PC-9 (cell line): ENCODE results near the gene MPDU1. TPM values are rescaled to one million over a fixed set of nuclear protein-coding genes. Genes with fewer than 3 reads are reported as not detected.
A peak's percentile ranks its signal among the peaks of the same experiment; 100 is the strongest.

Experiments
- BruUV-seq: library from RNA; stranded (reverse); fragments of 400-500 nt; replicated peaks from 2 replicates; lab custom pipeline; 2021; lab: Mats Ljungman, UMichigan
- CTCF ChIA-PET: fragments of 300-600 bp; sonication (Branson Sonifier 250); formaldehyde crosslinking; loops from one replicate; lab custom pipeline; 2022; ENCODE audit warnings: antibody characterized with exemption; lab: Charles Lee
- POLR2A ChIA-PET: fragments of 300-600 bp; sonication (Branson Sonifier 250); formaldehyde crosslinking; loops from one replicate; lab custom pipeline; 2022; ENCODE audit warnings: antibody characterized with exemption; ENCODE audit not compliant: unreplicated experiment; lab: Charles Lee
- DNase-seq, 2 experiments: peaks; one replicate each; pipeline versions ENCODE4 v3.0.0 to v3.0.0-alpha.2; 2015 to 2022; ENCODE audit warnings: mixed read lengths in 1 of 2
- H2AFZ ChIP-seq: fragments of 200-600 bp; sonication (generic); 2 replicates; pipeline ENCODE4 v1.8.1; 2017; ENCODE audit warnings: antibody characterized with exemption
- H3F3A ChIP-seq: fragments of 200-600 bp; sonication (generic); 2 replicates; pipeline ENCODE4 v1.8.1; 2017; ENCODE audit warnings: antibody characterized with exemption, mild to moderate bottlenecking, low read depth; ENCODE audit not compliant: insufficient read depth
- H3K27ac ChIP-seq: fragments of 200-600 bp; sonication (generic); 2 replicates; pipeline ENCODE4 v1.6.1; 2016; ENCODE audit warnings: mixed run types
- H3K27me3 ChIP-seq: fragments of 200-600 bp; sonication (generic); 2 replicates; pipeline ENCODE4 v1.6.1; 2016; ENCODE audit warnings: low read depth, mixed run types; ENCODE audit not compliant: insufficient read depth
- H3K36me3 ChIP-seq: fragments of 200-600 bp; sonication (generic); 2 replicates; pipeline ENCODE4 v1.6.1; 2016; ENCODE audit warnings: low read depth, mixed run types
- H3K4me1 ChIP-seq: fragments of 200-600 bp; sonication (generic); replicated peaks from 2 replicates; pipeline ENCODE4 v1.6.1; 2016; ENCODE audit warnings: mixed run types; ENCODE audit not compliant: insufficient read depth
- H3K4me2 ChIP-seq: fragments of 200-600 bp; sonication (generic); 2 replicates; pipeline ENCODE4 v1.6.1; 2017; ENCODE audit warnings: mixed run types
- H3K4me3 ChIP-seq: fragments of 200-600 bp; sonication (generic); 2 replicates; pipeline ENCODE4 v1.6.1; 2016; ENCODE audit warnings: mixed run types
- H3K79me2 ChIP-seq: fragments of 200-600 bp; sonication (generic); 2 replicates; pipeline ENCODE4 v1.6.1; 2017; ENCODE audit warnings: low read depth, mixed run types
- H3K9me2 ChIP-seq: fragments of 200-600 bp; sonication (generic); 2 replicates; pipeline ENCODE4 v1.8.1; 2017; ENCODE audit warnings: mild to moderate bottlenecking; ENCODE audit not compliant: insufficient read depth
- H3K9me3 ChIP-seq: fragments of 200-600 bp; sonication (generic); 2 replicates; pipeline ENCODE4 v1.8.1; 2016; ENCODE audit warnings: low read depth; ENCODE audit not compliant: insufficient read depth
- H4K20me1 ChIP-seq: fragments of 200-600 bp; sonication (generic); 2 replicates; pipeline ENCODE4 v1.8.1; 2017; ENCODE audit not compliant: insufficient read depth
- EZH2 ChIP-seq: fragments of 200-600 bp; sonication (generic); IDR thresholded peaks from 2 replicates; pipeline ENCODE4 v1.8.0; 2017; ENCODE audit warnings: antibody characterized with exemption, low read depth
- intact Hi-C: fragments of 100-400 bp; cut with micrococcal nuclease; formaldehyde crosslinking; loops from one replicate; pipeline ENCODE4 v1.10.0; 2022; ENCODE audit not compliant: unreplicated experiment
- total RNA-seq: library from RNA; stranded (reverse); gene quantifications from 2 replicates; pipeline ENCODE4 v1.2.3, GENCODE V29; 2021
- TF ChIP-seq, protein P1 (sequence below): fragments of 200-600 bp; sonication (generic); conservative IDR thresholded peaks from 2 replicates; pipeline ENCODE4 v1.6.1; 2017; ENCODE audit warnings: mixed run types, antibody characterized with exemption, mild to moderate bottlenecking, moderate library complexity

The MPDU1 gene
- total RNA-seq, 1 experiment from 2014 or later, result 44.2 TPM

DNA sequence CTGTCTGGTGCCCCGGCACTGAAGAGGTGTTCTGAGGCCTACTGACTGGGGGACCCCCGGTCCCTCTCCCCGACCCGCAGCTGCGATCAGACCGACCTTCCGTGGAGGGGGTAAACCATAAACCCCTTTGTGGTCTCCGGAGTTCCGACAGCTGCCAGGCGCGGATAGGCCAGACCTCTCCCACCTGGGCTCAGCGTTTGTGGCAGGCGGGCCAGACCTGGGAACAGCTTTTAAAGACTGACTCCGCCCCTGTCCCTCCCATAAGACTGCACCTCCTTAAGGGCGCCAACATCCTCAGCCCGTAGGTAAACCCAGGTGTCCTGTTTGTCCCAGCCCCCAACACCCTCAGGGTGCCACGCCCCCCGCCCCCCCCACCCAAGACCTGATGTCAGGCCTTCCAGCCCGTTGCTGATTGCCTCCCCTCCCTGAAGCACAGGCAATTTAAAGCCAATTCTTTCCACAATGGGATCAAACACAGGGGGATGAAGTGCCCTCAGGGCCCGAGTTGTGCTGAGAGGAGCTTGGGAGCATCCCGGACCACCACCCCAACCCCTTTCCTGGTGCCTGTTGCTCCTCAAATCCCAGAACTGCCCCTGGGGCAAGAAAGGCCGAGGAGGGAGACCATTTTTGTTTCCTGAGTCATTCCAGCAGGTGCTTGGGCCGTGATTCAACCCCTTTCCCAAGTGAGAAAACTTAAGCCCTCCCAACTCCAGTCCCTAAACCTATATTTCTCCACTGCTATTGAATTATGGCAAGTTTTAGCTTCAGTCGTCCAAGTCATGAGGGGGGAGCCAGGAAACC is 6.4 kb downstream of the MPDU1 start, which contains the start of gene SOX15:
SOX15 (minus strand) TSS at position 204 of the 801 bp plus-strand sequence. CDS start 418 bp downstream, outside the sequence.
- H3K36me3 ChIP-seq, result no peaks in the 10 kb centered on the region
- H3K79me2 ChIP-seq, result peaks cover 40% of the 10 kb centered on the region
- H4K20me1 ChIP-seq, result no peaks in the 10 kb centered on the region; the same call in 1 of the 2 replicates
- peak within 1 kb of the TSS; percentile 97 for H3K27ac ChIP-seq
- no TSS peak for BruUV-seq
- intact Hi-C loops, result loop anchor here (1.0 to 10.0 kb wide), 9 partner anchors 25 to 545 kb away; partner anchors contain the start of genes CHD3, CYB5D1, KCTD11 and NAA38
- ChIA-PET POLR2A (interaction anchor here (0.5 to 1.4 kb wide), 9 partner anchors 11 to 793 kb away, joined by 3 to 18 read pairs (median 5); partner anchors contain the start of genes CD68, CHRNB1, FXR2 and SAT2), CTCF (interaction anchor here (0.6 to 1.4 kb wide), 14 partner anchors 11 to 450 kb away, joined by 3 to 13 read pairs (median 4); partner anchors contain the start of genes CD68, TMEM256, TP53 and WRAP53)
- H3K27me3 ChIP-seq, result no peaks in the 10 kb centered on the region
- peaks cover 55% of the 10 kb centered on the region for H3F3A ChIP-seq
- DNase-seq, result peak; percentile 83 to 88
- TF ChIP-seq, protein P1, sequence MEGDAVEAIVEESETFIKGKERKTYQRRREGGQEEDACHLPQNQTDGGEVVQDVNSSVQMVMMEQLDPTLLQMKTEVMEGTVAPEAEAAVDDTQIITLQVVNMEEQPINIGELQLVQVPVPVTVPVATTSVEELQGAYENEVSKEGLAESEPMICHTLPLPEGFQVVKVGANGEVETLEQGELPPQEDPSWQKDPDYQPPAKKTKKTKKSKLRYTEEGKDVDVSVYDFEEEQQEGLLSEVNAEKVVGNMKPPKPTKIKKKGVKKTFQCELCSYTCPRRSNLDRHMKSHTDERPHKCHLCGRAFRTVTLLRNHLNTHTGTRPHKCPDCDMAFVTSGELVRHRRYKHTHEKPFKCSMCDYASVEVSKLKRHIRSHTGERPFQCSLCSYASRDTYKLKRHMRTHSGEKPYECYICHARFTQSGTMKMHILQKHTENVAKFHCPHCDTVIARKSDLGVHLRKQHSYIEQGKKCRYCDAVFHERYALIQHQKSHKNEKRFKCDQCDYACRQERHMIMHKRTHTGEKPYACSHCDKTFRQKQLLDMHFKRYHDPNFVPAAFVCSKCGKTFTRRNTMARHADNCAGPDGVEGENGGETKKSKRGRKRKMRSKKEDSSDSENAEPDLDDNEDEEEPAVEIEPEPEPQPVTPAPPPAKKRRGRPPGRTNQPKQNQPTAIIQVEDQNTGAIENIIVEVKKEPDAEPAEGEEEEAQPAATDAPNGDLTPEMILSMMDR, result no peak
- no peak for TF ChIP-seq EZH2
- peaks cover 39% of the 10 kb centered on the region for H3K4me1 ChIP-seq
- peak within 1 kb of the TSS; percentile 60; the same call in 1 of the 2 replicates for H2AFZ ChIP-seq
- H3K9me3 ChIP-seq, result no peaks in the 10 kb centered on the region
- H3K4me2 ChIP-seq, result peak within 1 kb of the TSS; percentile 91
- no peaks in the 10 kb centered on the region for H3K9me2 ChIP-seq
- H3K4me3 ChIP-seq, result peak within 1 kb of the TSS; percentile 83

DNA sequence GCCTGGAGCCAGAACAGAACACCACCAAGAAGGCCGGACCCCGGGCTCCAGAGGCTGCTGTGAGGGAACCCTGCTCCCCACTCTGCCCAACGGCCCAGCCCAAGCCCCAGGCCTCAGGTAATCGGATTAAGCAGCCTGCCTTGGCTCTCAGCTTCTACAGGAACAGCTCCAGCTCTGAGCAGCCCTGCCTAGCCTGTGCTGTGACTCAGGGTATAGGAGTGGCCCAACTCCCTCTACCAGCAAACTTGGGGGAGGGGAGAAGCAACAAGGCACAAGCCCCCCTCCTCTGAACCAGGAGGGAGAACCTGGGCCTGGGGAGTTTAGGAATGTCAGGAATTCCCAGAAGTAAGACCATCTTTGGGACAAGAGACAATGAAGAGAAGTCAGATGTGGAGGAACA is 7.1 kb downstream of the MPDU1 start:
- Histone ChIP-seq H3K27me3 (no peaks in the 10 kb centered on the region), H3K4me2 (peak overlapping the region; percentile 91), H3K79me2 (peaks cover 34% of the 10 kb centered on the region), H3K9me2 (no peaks in the 10 kb centered on the region), H3K36me3 (0 out of 2 replicates have a peak, but pooled peaks cover 6% of the 10 kb centered on the region), H2AFZ (no peak overlapping the region), H3K9me3 (no peaks in the 10 kb centered on the region), H3K4me1 (peaks cover 39% of the 10 kb centered on the region), H4K20me1 (no peaks in the 10 kb centered on the region; the same call in 1 of the 2 replicates), H3K4me3 (peak overlapping the region; percentile 21; the same call in 1 of the 2 replicates), H3K27ac (peak overlapping the region; percentile 97), H3F3A (peaks cover 55% of the 10 kb centered on the region)
- POLR2A ChIA-PET, result interaction anchor here (0.6 to 1.4 kb wide), 4 partner anchors 24 to 567 kb away, joined by 3 to 18 read pairs (median 5); partner anchors contain the start of genes FXR2, SAT2 and TP53
- CTCF ChIA-PET, result interaction anchor here (0.6 to 0.9 kb wide), 2 partner anchors 16 to 97 kb away, joined by 3 to 13 read pairs; no protein-coding TSS in a partner anchor
- intact Hi-C loops, result loop anchor here (1.0 to 2.0 kb wide), 2 partner anchors 25 to 310 kb away; partner anchors contain the start of gene SLC2A4
- peak; percentile 64 to 68 for DNase-seq
- TSS peak; percentile 16 for BruUV-seq
- no peak for TF ChIP-seq EZH2
- TF ChIP-seq, protein P1, result no peak

- H3K9me3 ChIP-seq, result no peaks in the 10 kb centered on the region
- peaks cover 27% of the 10 kb centered on the region for H3K79me2 ChIP-seq
- TF ChIP-seq EZH2, result no peak
- TF ChIP-seq, protein P1, result no peak
- H3K4me2 ChIP-seq, result peak overlapping the region; percentile 91
- H3K27me3 ChIP-seq, result no peaks in the 10 kb centered on the region
- peaks cover 36% of the 10 kb centered on the region for H3K4me1 ChIP-seq
- no peak overlapping the region for H2AFZ ChIP-seq
- no peaks in the 10 kb centered on the region for H3K9me2 ChIP-seq
- no TSS peak for BruUV-seq
- H4K20me1 ChIP-seq, result no peaks in the 10 kb centered on the region; the same call in 1 of the 2 replicates
- DNase-seq, result no peak
- H3K4me3 ChIP-seq, result no peak overlapping the region
- peak overlapping the region; percentile 97 for H3K27ac ChIP-seq
- 0 out of 2 replicates have a peak, but pooled peaks cover 8% of the 10 kb centered on the region for H3K36me3 ChIP-seq
- POLR2A ChIA-PET, result no interaction called here
- peaks cover 55% of the 10 kb centered on the region for H3F3A ChIP-seq
- intact Hi-C loops, result loop anchor here (2.0 kb wide), 1 partner anchor 311 kb away; the partner anchor contains the start of gene SLC2A4
- CTCF ChIA-PET, result no interaction called here
Observed at GRCh38 chr17:7591596-7591995, 7.9 kb downstream of the MPDU1 start.
